ENCODE results near the gene ACBD6.

ACBD6 gene

DNA sequence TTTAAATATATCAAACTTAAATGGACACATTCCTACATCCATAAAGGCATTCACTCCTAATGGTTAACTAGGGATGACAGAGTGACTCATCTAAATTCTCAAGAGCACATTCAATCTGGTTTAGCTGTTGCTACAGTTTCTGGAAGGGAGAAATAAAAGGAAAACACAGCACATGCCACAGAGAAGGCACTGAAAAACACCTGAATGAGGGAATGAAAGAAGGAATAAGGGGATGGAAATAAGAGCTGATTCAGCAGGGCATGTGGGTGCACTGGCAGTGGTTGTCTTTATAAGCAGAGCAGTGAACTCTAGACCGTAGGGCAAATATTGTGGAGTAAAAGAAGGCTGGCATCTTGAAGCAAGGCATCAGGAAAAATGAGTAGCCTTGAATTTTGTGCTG lies 193.0 kb downstream of the ACBD6 start:
- TF ChIP-seq, protein P1, sequence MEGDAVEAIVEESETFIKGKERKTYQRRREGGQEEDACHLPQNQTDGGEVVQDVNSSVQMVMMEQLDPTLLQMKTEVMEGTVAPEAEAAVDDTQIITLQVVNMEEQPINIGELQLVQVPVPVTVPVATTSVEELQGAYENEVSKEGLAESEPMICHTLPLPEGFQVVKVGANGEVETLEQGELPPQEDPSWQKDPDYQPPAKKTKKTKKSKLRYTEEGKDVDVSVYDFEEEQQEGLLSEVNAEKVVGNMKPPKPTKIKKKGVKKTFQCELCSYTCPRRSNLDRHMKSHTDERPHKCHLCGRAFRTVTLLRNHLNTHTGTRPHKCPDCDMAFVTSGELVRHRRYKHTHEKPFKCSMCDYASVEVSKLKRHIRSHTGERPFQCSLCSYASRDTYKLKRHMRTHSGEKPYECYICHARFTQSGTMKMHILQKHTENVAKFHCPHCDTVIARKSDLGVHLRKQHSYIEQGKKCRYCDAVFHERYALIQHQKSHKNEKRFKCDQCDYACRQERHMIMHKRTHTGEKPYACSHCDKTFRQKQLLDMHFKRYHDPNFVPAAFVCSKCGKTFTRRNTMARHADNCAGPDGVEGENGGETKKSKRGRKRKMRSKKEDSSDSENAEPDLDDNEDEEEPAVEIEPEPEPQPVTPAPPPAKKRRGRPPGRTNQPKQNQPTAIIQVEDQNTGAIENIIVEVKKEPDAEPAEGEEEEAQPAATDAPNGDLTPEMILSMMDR (IDR thresholded peaks at IDR 0.05; ENCODE audit: low read depth, low read length, missing control alignments), result no peak
- H3K36me3 ChIP-seq (replicated peaks), result no peaks in the 10 kb centered on the region
- no peak overlapping the region for H3K4me3 ChIP-seq (ENCODE audit: low read depth, low read length)
- peak overlapping the region; percentile 63 for H3K27ac ChIP-seq
- H3K27me3 ChIP-seq (replicated peaks), result no peaks in the 10 kb centered on the region
- DNase-seq, result peak; percentile 42
- in situ Hi-C loops (cut with HindIII; ENCODE audit: low pct_ligation_motif_present, low sequenced_read_pairs), result no loop called here

DNA sequence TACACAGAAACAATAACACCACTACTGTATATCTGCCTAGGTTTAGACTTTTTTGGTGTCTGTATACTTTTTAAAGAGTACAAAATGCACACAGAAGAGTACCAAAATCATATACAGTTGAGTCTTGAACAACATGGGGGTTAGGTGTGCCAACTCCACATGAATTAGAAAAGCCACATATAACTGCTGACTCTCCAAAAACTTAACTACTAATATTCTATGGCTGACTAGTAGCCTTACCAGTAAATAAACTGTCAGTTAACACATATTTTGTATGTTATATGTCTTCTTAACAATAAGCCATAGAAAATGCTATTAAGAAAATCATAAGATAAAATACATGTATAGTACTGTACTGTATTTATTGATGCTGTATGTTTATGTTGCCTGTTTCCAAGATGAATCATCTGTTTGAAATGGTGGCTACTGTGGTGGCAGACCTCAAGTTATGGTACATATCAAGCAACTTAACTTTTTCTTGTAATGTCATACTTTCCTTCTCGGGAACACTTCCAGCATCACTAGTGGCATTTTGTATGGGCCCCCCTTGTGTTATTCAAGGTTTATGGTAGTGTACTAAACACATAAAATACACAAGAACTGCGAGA lies 201.1 kb downstream of the ACBD6 start:
- Histone ChIP-seq H3K4me3 (ENCODE audit: low read depth, low read length) (no peak overlapping the region), H3K27me3 (replicated peaks) (no peaks in the 10 kb centered on the region), H3K27ac (no peak overlapping the region), H3K36me3 (replicated peaks) (no peaks in the 10 kb centered on the region)
- peak; percentile 50 for DNase-seq
- TF ChIP-seq, protein P1 (IDR thresholded peaks at IDR 0.05; ENCODE audit: low read depth, low read length, missing control alignments), result no peak
- in situ Hi-C loops (cut with HindIII; ENCODE audit: low pct_ligation_motif_present, low sequenced_read_pairs), result no loop called here

DNA sequence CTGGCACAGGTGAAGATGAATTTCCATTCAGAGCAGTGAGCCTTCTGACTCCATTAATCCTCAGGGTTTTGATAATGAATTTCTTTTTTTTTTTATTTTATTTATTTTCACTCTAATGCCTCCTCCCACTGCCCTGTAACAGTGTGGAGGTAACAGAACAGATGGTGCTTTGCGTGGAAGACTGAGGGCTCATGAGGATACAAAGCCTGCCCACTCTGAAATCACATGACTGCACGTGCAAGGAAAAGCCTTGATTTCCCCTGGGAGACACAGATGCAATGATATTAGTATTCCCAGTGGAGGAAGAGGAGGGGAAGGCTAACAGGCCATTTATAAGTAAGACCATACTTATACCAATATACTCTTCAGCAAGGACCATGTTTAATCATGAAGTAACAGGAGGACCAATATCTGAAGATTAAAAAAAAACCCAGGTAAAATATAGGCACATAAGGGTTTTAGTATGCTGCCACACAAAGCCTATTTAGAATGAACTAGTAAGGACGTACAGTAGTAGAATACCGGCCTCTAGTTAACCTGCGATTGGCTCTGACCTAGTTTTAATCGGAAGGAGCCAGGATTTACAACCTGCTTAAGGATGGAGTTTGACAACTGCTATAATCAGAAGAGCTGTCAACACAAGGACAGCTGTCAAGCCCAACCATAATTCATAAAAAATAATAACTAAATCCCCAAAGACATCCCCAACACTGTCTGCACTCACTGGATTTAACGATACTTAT lies 202.7 kb downstream of the ACBD6 start:
- H3K4me3 ChIP-seq (ENCODE audit: low read depth, low read length), result no peak overlapping the region
- no peak overlapping the region for H3K27ac ChIP-seq
- no peak for DNase-seq
- TF ChIP-seq, protein P1 (IDR thresholded peaks at IDR 0.05; ENCODE audit: low read depth, low read length, missing control alignments), result no peak
- in situ Hi-C loops (cut with HindIII; ENCODE audit: low pct_ligation_motif_present, low sequenced_read_pairs), result no loop called here
- H3K36me3 ChIP-seq (replicated peaks), result no peaks in the 10 kb centered on the region
- H3K27me3 ChIP-seq (replicated peaks), result no peaks in the 10 kb centered on the region

DNA sequence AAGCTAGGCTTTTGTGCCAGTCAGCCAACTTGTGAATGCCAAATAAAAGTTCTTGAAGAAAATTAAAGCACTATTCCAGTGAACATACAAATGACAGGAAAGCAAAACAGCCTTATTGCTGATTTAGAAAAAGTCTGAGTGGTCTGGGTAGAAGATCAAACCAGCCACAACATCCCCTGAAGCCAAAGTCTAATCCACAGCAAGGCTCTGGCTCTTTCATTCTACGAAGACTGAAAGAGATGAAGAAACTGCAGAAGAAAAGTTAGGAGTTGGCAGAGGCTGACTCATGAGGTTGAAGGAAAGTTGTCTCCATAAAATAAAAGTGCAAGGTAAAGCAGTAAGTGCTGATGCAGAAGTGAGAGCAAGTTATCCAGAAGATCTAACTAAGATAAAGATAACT lies 206.4 kb downstream of the ACBD6 start:
- Histone ChIP-seq H3K36me3 (replicated peaks) (no peaks in the 10 kb centered on the region), H3K4me3 (ENCODE audit: low read depth, low read length) (no peak overlapping the region), H3K27ac (no peak overlapping the region), H3K27me3 (replicated peaks) (no peaks in the 10 kb centered on the region)
- no peak for DNase-seq
- in situ Hi-C loops (cut with HindIII; ENCODE audit: low pct_ligation_motif_present, low sequenced_read_pairs), result no loop called here
- TF ChIP-seq, protein P1 (IDR thresholded peaks at IDR 0.05; ENCODE audit: low read depth, low read length, missing control alignments), result no peak

DNA sequence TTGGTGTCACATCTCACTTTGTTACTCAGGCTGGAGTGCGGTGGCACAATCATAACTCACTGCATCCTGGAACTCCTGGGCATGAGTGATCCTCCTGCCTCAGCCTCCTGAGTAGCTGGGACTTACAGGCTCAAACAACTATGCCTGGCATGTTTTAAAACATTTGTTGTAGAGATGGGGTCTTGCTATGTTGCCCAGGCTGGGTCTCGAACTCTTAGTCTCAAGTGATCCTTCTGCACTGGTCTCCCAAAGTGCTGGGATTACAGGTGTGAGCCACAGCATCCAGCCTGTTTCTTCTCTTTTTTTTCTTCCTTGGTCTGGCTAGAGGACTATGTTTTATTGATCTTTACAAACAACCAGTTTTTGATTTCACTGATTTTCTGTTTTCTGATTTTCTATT lies 207.7 kb downstream of the ACBD6 start:
- H3K4me3 ChIP-seq (ENCODE audit: low read depth, low read length), result no peak overlapping the region
- in situ Hi-C loops (cut with HindIII; ENCODE audit: low pct_ligation_motif_present, low sequenced_read_pairs), result no loop called here
- H3K27me3 ChIP-seq (replicated peaks), result no peaks in the 10 kb centered on the region
- no peak overlapping the region for H3K27ac ChIP-seq
- H3K36me3 ChIP-seq (replicated peaks), result no peaks in the 10 kb centered on the region
- TF ChIP-seq, protein P1 (IDR thresholded peaks at IDR 0.05; ENCODE audit: low read depth, low read length, missing control alignments), result no peak
- no peak for DNase-seq

All from brain microvascular endothelial cell (primary cell).